Measurements from ENCODE around the gene KCTD16.

DNA sequence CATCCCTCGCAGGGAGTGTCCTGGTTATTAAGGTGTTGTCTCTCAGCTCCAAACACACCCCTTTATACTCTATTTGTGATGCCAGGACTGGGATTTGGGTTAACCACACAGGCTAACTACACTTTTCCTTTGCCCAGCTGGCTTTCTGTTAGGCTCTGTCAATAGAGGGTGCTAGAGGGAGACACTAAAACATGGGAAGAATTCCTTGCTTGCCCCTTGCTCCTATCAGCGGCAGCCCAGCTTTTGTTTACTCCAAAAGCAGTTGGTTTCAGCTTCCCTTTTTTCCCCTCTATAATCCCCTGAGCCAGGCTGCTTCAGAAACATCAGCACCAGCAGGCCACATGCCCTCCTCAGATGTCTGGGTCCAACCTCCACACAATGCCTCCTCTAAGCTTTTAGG lies 297.1 kb downstream of the KCTD16 start:
- TF ChIP-seq, protein P1, sequence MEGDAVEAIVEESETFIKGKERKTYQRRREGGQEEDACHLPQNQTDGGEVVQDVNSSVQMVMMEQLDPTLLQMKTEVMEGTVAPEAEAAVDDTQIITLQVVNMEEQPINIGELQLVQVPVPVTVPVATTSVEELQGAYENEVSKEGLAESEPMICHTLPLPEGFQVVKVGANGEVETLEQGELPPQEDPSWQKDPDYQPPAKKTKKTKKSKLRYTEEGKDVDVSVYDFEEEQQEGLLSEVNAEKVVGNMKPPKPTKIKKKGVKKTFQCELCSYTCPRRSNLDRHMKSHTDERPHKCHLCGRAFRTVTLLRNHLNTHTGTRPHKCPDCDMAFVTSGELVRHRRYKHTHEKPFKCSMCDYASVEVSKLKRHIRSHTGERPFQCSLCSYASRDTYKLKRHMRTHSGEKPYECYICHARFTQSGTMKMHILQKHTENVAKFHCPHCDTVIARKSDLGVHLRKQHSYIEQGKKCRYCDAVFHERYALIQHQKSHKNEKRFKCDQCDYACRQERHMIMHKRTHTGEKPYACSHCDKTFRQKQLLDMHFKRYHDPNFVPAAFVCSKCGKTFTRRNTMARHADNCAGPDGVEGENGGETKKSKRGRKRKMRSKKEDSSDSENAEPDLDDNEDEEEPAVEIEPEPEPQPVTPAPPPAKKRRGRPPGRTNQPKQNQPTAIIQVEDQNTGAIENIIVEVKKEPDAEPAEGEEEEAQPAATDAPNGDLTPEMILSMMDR (optimal IDR thresholded peaks at IDR 0.05 in 1 of 3, IDR thresholded peaks at IDR 0.05 in 1 of 3, conservative IDR thresholded peaks at IDR 0.05 in 1 of 3; ENCODE audit: extremely low read depth in 1 of 3, insufficient read depth in 2 of 3, low read length in 3 of 3) = peak; percentile 46 to 78 (median 56)
- no peak for TF ChIP-seq EZH2 (IDR thresholded peaks at IDR 0.05; ENCODE audit: low read length)
